ENCODE results near the gene RABGAP1L. TPM values are rescaled to one million over a fixed set of nuclear protein-coding genes. Genes with fewer than 3 reads are reported as not detected.

RABGAP1L gene
- total RNA-seq, 1 donor from 2014 or later, result 80.6 TPM

- peak; percentile 53 for ATAC-seq
- no peaks in the 10 kb centered on the region for H3K4me1 ChIP-seq
These were observed 584.6 kb downstream of the RABGAP1L start for GRCh38 chr1:174743654-174744561.

GRCh38 chr1:174744886-174745285 is 585.6 kb downstream of the RABGAP1L start:
- DNase-seq (no peak), ATAC-seq (no peak)
- Histone ChIP-seq H3K4me3 (no peak overlapping the region), H3K27ac (no peak overlapping the region), H3K27me3 (no peaks in the 10 kb centered on the region), H3K9me3 (no peaks in the 10 kb centered on the region), H3K4me1 (no peaks in the 10 kb centered on the region), H3K36me3 (no peaks in the 10 kb centered on the region)
- intact Hi-C loops (cut with DNase I), result no loop called here
- TF ChIP-seq, protein P1, sequence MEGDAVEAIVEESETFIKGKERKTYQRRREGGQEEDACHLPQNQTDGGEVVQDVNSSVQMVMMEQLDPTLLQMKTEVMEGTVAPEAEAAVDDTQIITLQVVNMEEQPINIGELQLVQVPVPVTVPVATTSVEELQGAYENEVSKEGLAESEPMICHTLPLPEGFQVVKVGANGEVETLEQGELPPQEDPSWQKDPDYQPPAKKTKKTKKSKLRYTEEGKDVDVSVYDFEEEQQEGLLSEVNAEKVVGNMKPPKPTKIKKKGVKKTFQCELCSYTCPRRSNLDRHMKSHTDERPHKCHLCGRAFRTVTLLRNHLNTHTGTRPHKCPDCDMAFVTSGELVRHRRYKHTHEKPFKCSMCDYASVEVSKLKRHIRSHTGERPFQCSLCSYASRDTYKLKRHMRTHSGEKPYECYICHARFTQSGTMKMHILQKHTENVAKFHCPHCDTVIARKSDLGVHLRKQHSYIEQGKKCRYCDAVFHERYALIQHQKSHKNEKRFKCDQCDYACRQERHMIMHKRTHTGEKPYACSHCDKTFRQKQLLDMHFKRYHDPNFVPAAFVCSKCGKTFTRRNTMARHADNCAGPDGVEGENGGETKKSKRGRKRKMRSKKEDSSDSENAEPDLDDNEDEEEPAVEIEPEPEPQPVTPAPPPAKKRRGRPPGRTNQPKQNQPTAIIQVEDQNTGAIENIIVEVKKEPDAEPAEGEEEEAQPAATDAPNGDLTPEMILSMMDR (IDR thresholded peaks at IDR 0.05), result no peak

More at GRCh38 chr1:174743654-174744561, 584.6 kb downstream of the RABGAP1L start:
- no peak overlapping the region for H3K4me3 ChIP-seq
- TF ChIP-seq, protein P1 (IDR thresholded peaks at IDR 0.05), result peak; percentile 72
- H3K27me3 ChIP-seq, result no peaks in the 10 kb centered on the region
- H3K9me3 ChIP-seq, result no peaks in the 10 kb centered on the region
- H3K27ac ChIP-seq, result no peak overlapping the region
- no peaks in the 10 kb centered on the region for H3K36me3 ChIP-seq
- intact Hi-C loops (cut with DNase I), result no loop called here
- DNase-seq, result no peak

DNA sequence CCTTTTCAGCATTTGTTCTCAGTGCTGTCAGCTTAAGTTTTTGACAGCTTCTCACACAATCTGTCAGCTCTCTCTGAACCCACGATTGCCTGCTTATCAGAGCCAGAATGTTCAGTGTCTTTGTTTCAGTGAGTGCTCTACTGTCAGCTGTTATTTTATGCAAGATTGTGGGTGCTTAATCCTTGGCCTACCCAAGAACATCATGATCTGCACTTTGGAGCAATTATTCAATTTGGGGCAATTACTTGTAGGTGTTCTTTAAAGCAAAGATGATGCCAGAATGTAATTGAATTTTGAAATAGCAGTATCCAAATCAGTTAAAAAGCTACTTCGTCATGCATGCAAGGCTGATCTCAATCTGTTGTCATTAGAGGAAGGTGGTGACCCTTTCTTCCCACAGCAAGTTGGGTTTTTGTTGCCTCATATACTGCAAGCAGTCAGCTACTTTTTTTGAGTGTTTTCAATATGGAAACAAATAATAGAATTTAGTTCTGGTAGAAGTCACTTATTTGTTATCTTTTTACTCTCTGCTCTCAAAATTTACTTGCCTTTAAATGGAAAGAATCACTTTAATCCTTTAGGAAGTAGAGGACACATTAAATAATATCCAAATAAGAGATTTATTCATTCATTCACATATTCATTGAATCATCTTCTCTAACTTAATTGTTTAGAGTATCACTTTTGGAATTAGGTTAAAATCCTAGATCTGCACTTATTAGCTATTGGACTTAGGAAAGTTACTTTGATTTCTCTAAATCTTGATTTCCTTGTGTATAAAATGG is 586.9 kb downstream of the RABGAP1L start:
- Histone ChIP-seq H3K27me3 (no peaks in the 10 kb centered on the region), H3K4me1 (no peaks in the 10 kb centered on the region), H3K27ac (no peak overlapping the region), H3K9me3 (no peaks in the 10 kb centered on the region), H3K36me3 (no peaks in the 10 kb centered on the region), H3K4me3 (no peak overlapping the region)
- DNase-seq (no peak), ATAC-seq (no peak)
- TF ChIP-seq, protein P1 (IDR thresholded peaks at IDR 0.05), result no peak
- intact Hi-C loops (cut with DNase I), result no loop called here

DNA sequence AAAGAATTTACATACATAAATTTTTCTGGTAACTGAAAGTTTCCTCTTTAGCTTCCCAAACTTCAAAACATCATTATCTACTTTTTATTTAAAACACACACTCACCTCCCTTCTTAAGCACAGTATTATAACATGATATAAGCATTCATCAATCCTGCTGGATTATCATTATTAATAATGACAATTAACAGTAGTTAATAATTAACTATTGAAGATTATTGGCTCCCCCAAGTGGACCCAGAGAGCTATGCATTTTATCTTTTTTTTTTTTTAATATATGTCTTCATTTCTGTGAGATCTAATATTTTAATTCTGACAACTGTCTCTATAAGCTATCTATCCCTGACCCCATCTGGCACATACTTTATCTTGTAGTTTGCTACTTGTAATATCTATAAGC is 588.3 kb downstream of the RABGAP1L start:
- DNase-seq (no peak), ATAC-seq (no peak)
- intact Hi-C loops (cut with DNase I), result no loop called here
- no peaks in the 10 kb centered on the region for H3K36me3 ChIP-seq
- H3K4me3 ChIP-seq, result no peak overlapping the region
- H3K27me3 ChIP-seq, result no peaks in the 10 kb centered on the region
- no peaks in the 10 kb centered on the region for H3K9me3 ChIP-seq
- TF ChIP-seq, protein P1 (IDR thresholded peaks at IDR 0.05), result no peak
- H3K27ac ChIP-seq, result no peak overlapping the region
- H3K4me1 ChIP-seq, result no peaks in the 10 kb centered on the region

- DNase-seq, result no peak
- Histone ChIP-seq H3K36me3 (no peaks in the 10 kb centered on the region), H3K4me3 (no peak overlapping the region), H3K27ac (no peak overlapping the region), H3K4me1 (no peaks in the 10 kb centered on the region), H3K27me3 (no peaks in the 10 kb centered on the region), H3K9me3 (no peaks in the 10 kb centered on the region)
- intact Hi-C loops (cut with DNase I), result no loop called here
- TF ChIP-seq, protein P1 (IDR thresholded peaks at IDR 0.05), result no peak
- ATAC-seq, result no peak
These were observed 589.3 kb downstream of the RABGAP1L start for GRCh38 chr1:174748586-174748985.
